PC-9 (cell line): Measurements from ENCODE around the gene BIK.

Experiments
- EZH2 ChIP-seq: fragments of 200-600 bp; sonication (generic); IDR thresholded peaks from 2 replicates; pipeline ENCODE4 v1.8.0; 2017; ENCODE audit warnings: antibody characterized with exemption, low read depth
- TF ChIP-seq, protein P1 (sequence below): fragments of 200-600 bp; sonication (generic); conservative IDR thresholded peaks from 2 replicates; pipeline ENCODE4 v1.6.1; 2017; ENCODE audit warnings: mixed run types, antibody characterized with exemption, mild to moderate bottlenecking, moderate library complexity

DNA sequence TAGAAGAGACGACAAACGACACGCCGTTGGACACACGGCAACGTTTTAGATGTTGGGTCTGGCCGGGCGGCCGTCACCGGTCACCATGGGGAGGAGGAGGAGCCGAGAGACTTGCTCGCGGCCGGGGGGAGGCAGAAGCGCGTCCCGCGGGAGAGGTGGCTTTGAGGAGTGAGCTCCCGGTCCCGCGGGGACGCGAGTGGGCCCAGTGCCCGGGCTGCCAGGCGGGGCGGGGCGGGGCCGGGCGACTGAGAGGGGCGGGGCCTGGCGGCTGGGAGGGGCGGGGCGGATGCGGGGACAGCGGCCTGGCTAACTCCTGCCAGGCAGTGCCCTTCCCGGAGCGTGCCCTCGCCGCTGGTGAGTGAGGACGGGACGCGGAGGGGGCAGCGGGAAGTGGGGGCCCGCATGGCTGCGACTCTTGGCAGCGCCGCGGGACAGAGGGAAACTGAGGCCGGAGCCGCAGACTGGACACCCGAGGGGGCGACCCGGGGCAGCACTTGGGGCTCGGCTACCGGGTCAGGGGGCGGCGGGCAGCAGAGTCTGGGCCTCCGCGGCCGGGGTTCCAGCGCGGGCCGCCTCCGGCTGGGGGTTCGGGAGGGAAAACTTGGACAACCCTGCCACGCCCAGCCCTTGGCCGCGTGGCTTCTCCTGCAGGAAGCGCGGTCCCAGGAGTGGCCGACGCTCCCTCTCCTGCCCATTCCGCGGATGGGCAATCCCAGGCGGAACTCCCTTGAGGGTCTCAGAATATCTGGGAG is 40.9 kb downstream of the BIK start, which contains the start of gene TSPO:
- TF ChIP-seq EZH2: no peak
- TF ChIP-seq, protein P1, sequence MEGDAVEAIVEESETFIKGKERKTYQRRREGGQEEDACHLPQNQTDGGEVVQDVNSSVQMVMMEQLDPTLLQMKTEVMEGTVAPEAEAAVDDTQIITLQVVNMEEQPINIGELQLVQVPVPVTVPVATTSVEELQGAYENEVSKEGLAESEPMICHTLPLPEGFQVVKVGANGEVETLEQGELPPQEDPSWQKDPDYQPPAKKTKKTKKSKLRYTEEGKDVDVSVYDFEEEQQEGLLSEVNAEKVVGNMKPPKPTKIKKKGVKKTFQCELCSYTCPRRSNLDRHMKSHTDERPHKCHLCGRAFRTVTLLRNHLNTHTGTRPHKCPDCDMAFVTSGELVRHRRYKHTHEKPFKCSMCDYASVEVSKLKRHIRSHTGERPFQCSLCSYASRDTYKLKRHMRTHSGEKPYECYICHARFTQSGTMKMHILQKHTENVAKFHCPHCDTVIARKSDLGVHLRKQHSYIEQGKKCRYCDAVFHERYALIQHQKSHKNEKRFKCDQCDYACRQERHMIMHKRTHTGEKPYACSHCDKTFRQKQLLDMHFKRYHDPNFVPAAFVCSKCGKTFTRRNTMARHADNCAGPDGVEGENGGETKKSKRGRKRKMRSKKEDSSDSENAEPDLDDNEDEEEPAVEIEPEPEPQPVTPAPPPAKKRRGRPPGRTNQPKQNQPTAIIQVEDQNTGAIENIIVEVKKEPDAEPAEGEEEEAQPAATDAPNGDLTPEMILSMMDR: no peak
